Lung (tissue), 16 donors: ENCODE measurements around the gene WDR38. TPM values are rescaled to one million over a fixed set of nuclear protein-coding genes. Genes with fewer than 3 reads are reported as not detected.

Source experiments
- ATAC-seq: fragments of 200-7000 bp; cut with Tn5 transposase; one replicate; pipeline ENCODE4 v1.9.1; 2020; ENCODE audit warnings: moderate number of reproducible peaks; ENCODE audit not compliant: insufficient read depth, low FRiP score
- DNase-seq, 3 donors: peaks; one replicate each; pipeline ENCODE4 v3.0.0-alpha.2; 2013 to 2017
- H3K27ac ChIP-seq, 2 donors: one replicate each; pipeline ENCODE4 v1.5.1; 2013; ENCODE audit warnings: mild to moderate bottlenecking in 2 of 2, moderate library complexity in 2 of 2, control low read depth in 1 of 2, inconsistent platforms in 1 of 2, low read depth in 1 of 2, low read length in 1 of 2
- H3K27me3 ChIP-seq, 3 donors: one replicate each; pipeline ENCODE4 v1.5.1; 2013; ENCODE audit warnings: low read length in 2 of 3; ENCODE audit not compliant: control insufficient read depth in 3 of 3, insufficient read depth in 3 of 3
- H3K36me3 ChIP-seq, 4 donors: one replicate each; pipeline ENCODE4 v1.5.1; 2013; ENCODE audit warnings: low read length in 4 of 4, mild to moderate bottlenecking in 1 of 4, moderate library complexity in 1 of 4; ENCODE audit not compliant: control insufficient read depth in 4 of 4, insufficient read depth in 4 of 4
- H3K4me1 ChIP-seq, 5 donors: one replicate each; pipeline ENCODE4 v1.5.1; 2013; ENCODE audit warnings: low read length in 5 of 5, mild to moderate bottlenecking in 2 of 5, moderate library complexity in 1 of 5; ENCODE audit not compliant: control insufficient read depth in 5 of 5, insufficient read depth in 5 of 5
- H3K4me3 ChIP-seq: one replicate; pipeline ENCODE4 v1.5.1; 2013; ENCODE audit warnings: mild to moderate bottlenecking, control low read depth, moderate library complexity
- H3K9ac ChIP-seq, 2 donors: one replicate each; pipeline ENCODE4 v1.5.1; 2013; ENCODE audit warnings: low read length in 2 of 2, control low read depth in 1 of 2; ENCODE audit not compliant: insufficient read depth in 1 of 2
- H3K9me3 ChIP-seq, 4 donors: one replicate each; pipeline ENCODE4 v1.5.1; 2013; ENCODE audit warnings: low read length in 3 of 4, mild to moderate bottlenecking in 1 of 4, moderate library complexity in 1 of 4; ENCODE audit not compliant: control insufficient read depth in 4 of 4, insufficient read depth in 3 of 4
- WGBS, 2 donors: extraction: QIAGEN DNeasy Blood & Tissue Kit; methylation state at CpG; one replicate each; pipeline ENCODE4 v1.1.7; 2013; 5-methylcytosine and 5-hydroxymethylcytosine counted together
- long read RNA-seq, 5 donors: transcript quantifications; one replicate each; lab custom pipeline, GENCODE V29; 2026
- polyA plus RNA-seq, 2 donors: library from polyadenylated mRNA; stranded (reverse); fragments of 200-250 nt; gene quantifications; one replicate each; pipeline ENCODE4 v1.2.1, GENCODE V29; 2013
- total RNA-seq, 2 donors: library from RNA; depleted of rRNA in 1 of 2; stranded (reverse); fragments of >200 nt in 1 of 2; gene quantifications; one replicate each; pipeline ENCODE4 v1.2.1, GENCODE V29; 2014 to 2021
- TF ChIP-seq, protein P1 (sequence below): IDR thresholded peaks from 2 replicates; pipeline ENCODE4 v1.5.1; 2012; ENCODE audit warnings: mild to moderate bottlenecking; ENCODE audit errors: control extremely low read depth, extremely low read depth
- donor health status: control.
- donor health status: control.
- donor health status: Bipolar disorder and iron deficiency.
- donor health status: healthy.
- donor health status: DM: yes; HTN: yes; CAD: no.

The WDR38 gene, protein sequence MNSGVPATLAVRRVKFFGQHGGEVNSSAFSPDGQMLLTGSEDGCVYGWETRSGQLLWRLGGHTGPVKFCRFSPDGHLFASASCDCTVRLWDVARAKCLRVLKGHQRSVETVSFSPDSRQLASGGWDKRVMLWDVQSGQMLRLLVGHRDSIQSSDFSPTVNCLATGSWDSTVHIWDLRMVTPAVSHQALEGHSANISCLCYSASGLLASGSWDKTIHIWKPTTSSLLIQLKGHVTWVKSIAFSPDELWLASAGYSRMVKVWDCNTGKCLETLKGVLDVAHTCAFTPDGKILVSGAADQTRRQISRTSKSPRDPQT
- total RNA-seq (10 to 100 TPM; 11.4 to 28.9 TPM), polyA plus RNA-seq (10 to 100 TPM in 1 of 2 donors, 1 to 10 TPM in 1; 6.0 to 12.8 TPM)
- long read RNA-seq, donor 1, partial matches to known transcripts, result 3,092 of 3,128 reads
- long read RNA-seq, donor 1, other reads (novel, unspliced or antisense), result 36 of 3,128 reads
- long read RNA-seq, donor 2, partial matches to known transcripts, result 864 of 2,133 reads
- long read RNA-seq, donor 2, other reads (novel, unspliced or antisense), result 1,268 of 2,133 reads
- long read RNA-seq, donor 3, partial matches to known transcripts, result 2,187 of 2,220 reads
- long read RNA-seq, donor 3, other reads (novel, unspliced or antisense), result 32 of 2,220 reads
- long read RNA-seq, donor 4, partial matches to known transcripts, result 1,756 of 1,763 reads
- long read RNA-seq, donor 4, other reads (novel, unspliced or antisense), result 7 of 1,763 reads
- long read RNA-seq, donor 5, partial matches to known transcripts, result 3,467 of 3,499 reads
- long read RNA-seq, donor 5, other reads (novel, unspliced or antisense), result 31 of 3,499 reads

DNA sequence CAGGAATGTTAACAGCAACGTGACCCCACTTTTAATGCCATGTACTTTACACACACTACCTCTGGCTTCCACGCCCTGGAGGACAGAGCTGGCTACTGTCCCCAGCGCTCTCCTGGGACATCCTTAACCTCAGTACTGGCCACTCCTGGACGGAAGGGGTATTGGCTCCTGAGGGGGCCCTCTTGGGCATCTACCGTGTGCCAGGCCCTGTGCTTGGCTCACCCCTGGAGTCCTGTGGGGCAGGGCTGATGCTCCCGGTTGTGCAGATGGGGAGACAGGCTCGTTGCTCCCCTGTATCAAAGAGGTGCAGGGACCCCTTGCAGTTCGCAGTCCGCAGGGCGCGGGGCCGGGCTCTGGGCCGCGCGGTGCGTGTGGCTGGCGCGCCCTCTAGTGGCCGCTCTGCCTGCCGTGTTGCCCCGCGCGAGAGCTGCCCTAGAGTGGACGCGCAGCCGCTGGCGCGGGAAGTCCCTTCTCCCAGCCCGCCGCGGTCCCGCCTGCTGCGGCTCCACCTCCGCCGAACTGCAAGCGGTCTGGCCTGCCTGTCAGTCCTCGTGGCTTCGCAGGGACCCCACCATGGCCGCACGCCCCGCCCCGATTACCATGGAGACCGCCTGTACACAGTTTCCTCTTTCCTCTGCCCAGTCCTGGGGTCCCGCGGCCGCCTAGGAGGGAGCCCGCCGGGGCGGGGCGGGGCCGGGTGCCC, at the start of gene WDR38:
WDR38 (plus strand) TSS at position 632 of the 703 bp plus-strand sequence. CDS start 72 bp downstream, outside the sequence.
- Histone ChIP-seq H3K27me3 (no peaks in the 10 kb centered on the region), H3K4me3 (no peak within 1 kb of the TSS), H3K36me3 (peaks cover 0 to 18% (median 4%) of the 10 kb centered on the region in 4 donors), H3K9ac (peak within 1 kb of the TSS; percentile 11 to 26), H3K9me3 (no peaks in the 10 kb centered on the region), H3K4me1 (peaks cover 0 to 5% (median 0%) of the 10 kb centered on the region in 5 donors), H3K27ac (peak within 1 kb of the TSS in 1 of 2 donors; percentile 86)
- WGBS, 2 donors, result 2 to 3% methylated on average over 43 to 51 of the region's 51 CpGs
- ATAC-seq (peak; percentile 92), DNase-seq (peak; percentile 75 to 79 (median 77))
- TF ChIP-seq, protein P1, sequence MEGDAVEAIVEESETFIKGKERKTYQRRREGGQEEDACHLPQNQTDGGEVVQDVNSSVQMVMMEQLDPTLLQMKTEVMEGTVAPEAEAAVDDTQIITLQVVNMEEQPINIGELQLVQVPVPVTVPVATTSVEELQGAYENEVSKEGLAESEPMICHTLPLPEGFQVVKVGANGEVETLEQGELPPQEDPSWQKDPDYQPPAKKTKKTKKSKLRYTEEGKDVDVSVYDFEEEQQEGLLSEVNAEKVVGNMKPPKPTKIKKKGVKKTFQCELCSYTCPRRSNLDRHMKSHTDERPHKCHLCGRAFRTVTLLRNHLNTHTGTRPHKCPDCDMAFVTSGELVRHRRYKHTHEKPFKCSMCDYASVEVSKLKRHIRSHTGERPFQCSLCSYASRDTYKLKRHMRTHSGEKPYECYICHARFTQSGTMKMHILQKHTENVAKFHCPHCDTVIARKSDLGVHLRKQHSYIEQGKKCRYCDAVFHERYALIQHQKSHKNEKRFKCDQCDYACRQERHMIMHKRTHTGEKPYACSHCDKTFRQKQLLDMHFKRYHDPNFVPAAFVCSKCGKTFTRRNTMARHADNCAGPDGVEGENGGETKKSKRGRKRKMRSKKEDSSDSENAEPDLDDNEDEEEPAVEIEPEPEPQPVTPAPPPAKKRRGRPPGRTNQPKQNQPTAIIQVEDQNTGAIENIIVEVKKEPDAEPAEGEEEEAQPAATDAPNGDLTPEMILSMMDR, result peak; percentile 93

DNA sequence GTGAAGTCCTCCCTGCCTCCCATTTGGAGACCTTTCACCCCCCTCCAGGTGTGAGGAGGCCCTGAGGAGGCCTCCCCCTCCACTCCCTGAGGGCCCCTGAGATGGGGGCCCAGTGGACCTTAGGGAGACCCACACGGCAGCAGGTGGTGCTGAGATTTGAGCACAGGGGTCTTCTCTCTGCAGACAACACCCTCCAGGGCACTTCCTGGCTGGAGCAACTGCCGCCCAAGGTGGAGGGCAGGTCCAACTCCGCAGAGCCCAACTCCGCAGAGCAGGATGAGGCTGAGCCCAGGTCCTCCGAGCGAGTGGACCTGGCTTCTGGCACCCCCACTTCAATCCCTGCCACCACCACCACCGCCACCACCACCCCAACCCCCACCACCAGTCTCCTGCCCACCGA, 49.3 kb upstream of the WDR38 start:
- Histone ChIP-seq H3K4me1 (peaks cover 4 to 49% (median 20%) of the 10 kb centered on the region in 5 donors), H3K27ac (no peak overlapping the region), H3K27me3 (no peaks in the 10 kb centered on the region), H3K9me3 (no peaks in the 10 kb centered on the region), H3K36me3 (peaks cover 0 to 8% (median under 1%) of the 10 kb centered on the region in 4 donors), H3K4me3 (no peak overlapping the region), H3K9ac (no peak overlapping the region)
- no peak for DNase-seq
- TF ChIP-seq, protein P1, result no peak
- ATAC-seq, result no peak
- 95 to 96% methylated on average over 8 of the region's 8 CpGs for whole genome bisulfite sequencing, 2 donors

DNA sequence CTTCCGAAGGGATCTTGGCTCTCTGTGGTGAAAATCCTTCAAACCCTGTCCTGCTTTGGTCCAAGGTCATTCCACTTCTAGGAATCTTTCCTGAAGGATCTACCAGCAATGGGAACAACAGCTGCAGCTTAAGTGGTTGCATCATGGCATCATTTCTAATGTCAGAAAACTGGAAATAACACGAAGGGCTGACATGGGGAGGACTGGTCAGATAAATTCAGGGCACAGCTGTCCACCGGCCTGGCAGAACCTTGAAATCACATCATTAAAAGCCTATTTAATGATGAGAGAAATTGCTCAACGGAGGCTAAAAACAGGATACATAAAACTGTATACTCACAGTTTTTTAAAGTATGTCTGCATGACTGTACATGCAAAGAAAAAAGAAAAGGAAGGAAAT, 48.1 kb upstream of the WDR38 start:
- ATAC-seq, result no peak
- Histone ChIP-seq H3K4me1 (peaks cover 3 to 37% (median 11%) of the 10 kb centered on the region in 5 donors), H3K27ac (no peak overlapping the region), H3K36me3 (peaks cover 0 to 8% (median 1%) of the 10 kb centered on the region in 4 donors), H3K27me3 (no peaks in the 10 kb centered on the region), H3K4me3 (no peak overlapping the region), H3K9me3 (no peaks in the 10 kb centered on the region), H3K9ac (no peak overlapping the region)
- TF ChIP-seq, protein P1, result no peak
- WGBS, 2 donors, result 66 to 67% methylated on average over 4 of the region's 4 CpGs
- DNase-seq, result peak; percentile 91 to 97 (median 97)
